ENCODE measurements around the gene CA12. TPM values are rescaled to one million over a fixed set of nuclear protein-coding genes. Genes with fewer than 3 reads are reported as not detected.

Gene CA12
- total and polyA plus RNA-seq, 4 donors, result 0.07 to 5.1 (median 1.5) TPM

GRCh38 chr15:63312286-63312685 is 69.4 kb downstream of the CA12 start:
- Histone ChIP-seq H3K27me3 (ENCODE audit: control insufficient read depth in 4 of 4, insufficient read depth in 4 of 4, low read length in 3 of 4) (no peaks in the 10 kb centered on the region), H3K4me3 (ENCODE audit: low read depth in 1 of 3, low read length in 3 of 3) (no peak overlapping the region), H3K36me3 (ENCODE audit: control insufficient read depth in 4 of 4, insufficient read depth in 3 of 4, low read depth in 1 of 4, low read length in 3 of 4) (no peaks in the 10 kb centered on the region), H3K27ac (ENCODE audit: low read depth in 1 of 2, low read length in 2 of 2) (no peak overlapping the region), H3K9me3 (ENCODE audit: control insufficient read depth in 4 of 4, low read length in 3 of 4) (no peaks in the 10 kb centered on the region), H3K4me1 (ENCODE audit: control insufficient read depth in 4 of 4, insufficient read depth in 4 of 4, low read length in 3 of 4) (no peaks in the 10 kb centered on the region), H3K9ac (ENCODE audit: low read depth in 1 of 2, low read length in 2 of 2) (no peak overlapping the region)
- TF ChIP-seq YY1 (IDR thresholded peaks at IDR 0.05) (no peak), FOXA2 (IDR thresholded peaks at IDR 0.05) (no peak), SP1 (IDR thresholded peaks at IDR 0.05) (no peak)
- TF ChIP-seq, protein P1, sequence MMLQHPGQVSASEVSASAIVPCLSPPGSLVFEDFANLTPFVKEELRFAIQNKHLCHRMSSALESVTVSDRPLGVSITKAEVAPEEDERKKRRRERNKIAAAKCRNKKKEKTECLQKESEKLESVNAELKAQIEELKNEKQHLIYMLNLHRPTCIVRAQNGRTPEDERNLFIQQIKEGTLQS (IDR thresholded peaks at IDR 0.05), result no peak
- DNase-seq (ENCODE audit: low spot score), result no peak
- WGBS, result 95% methylated on average over 1 of the region's 1 CpG

DNA sequence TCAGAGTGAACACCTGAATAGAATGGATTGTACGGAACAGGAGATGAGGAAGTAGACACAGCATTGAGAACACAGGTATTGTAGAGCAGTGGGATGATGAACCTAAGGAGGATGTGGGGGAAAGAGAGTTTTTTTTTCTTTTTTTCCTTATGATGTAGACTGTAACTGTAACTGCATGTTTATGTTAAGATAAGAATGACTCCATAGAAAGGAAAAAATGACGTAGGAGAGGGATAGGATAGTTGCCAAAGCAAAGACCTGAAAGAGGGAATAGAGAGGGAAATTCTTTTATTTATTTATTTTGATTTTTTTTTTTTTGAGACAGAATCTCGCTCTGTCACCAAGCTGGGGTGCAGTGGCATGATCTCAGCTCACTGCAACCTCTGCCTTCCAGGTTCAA is 71.0 kb downstream of the CA12 start:
- H3K4me3 ChIP-seq (ENCODE audit: low read depth in 1 of 3, low read length in 3 of 3), result no peak overlapping the region
- H3K9ac ChIP-seq (ENCODE audit: low read depth in 1 of 2, low read length in 2 of 2), result no peak overlapping the region
- no peaks in the 10 kb centered on the region for H3K9me3 ChIP-seq (ENCODE audit: control insufficient read depth in 4 of 4, low read length in 3 of 4)
- WGBS, result 90% methylated on average over 3 of the region's 3 CpGs
- peaks cover 1 to 11% (median 8%) of the 10 kb centered on the region in 4 donors for H3K4me1 ChIP-seq (ENCODE audit: control insufficient read depth in 4 of 4, insufficient read depth in 4 of 4, low read length in 3 of 4)
- no peaks in the 10 kb centered on the region for H3K27me3 ChIP-seq (ENCODE audit: control insufficient read depth in 4 of 4, insufficient read depth in 4 of 4, low read length in 3 of 4)
- TF ChIP-seq RXRA (IDR thresholded peaks at IDR 0.05) (no peak), ZBTB33 (IDR thresholded peaks at IDR 0.05) (no peak), GABPA (IDR thresholded peaks at IDR 0.05 in 1 of 2, conservative IDR thresholded peaks at IDR 0.05 in 1 of 2) (no peak), FOXA1 (IDR thresholded peaks at IDR 0.05) (no peak), TAF1 (conservative IDR thresholded peaks at IDR 0.05) (no peak), REST (IDR thresholded peaks at IDR 0.05) (no peak), SP1 (IDR thresholded peaks at IDR 0.05) (no peak), EGR1 (IDR thresholded peaks at IDR 0.05; ENCODE audit: low read depth in 2 of 2) (no peak), HNF4A (conservative IDR thresholded peaks at IDR 0.05) (no peak), YY1 (IDR thresholded peaks at IDR 0.05) (no peak), JUND (IDR thresholded peaks at IDR 0.05) (no peak), RAD21 (IDR thresholded peaks at IDR 0.05) (no peak), FOXA2 (IDR thresholded peaks at IDR 0.05) (no peak), HNF4G (IDR thresholded peaks at IDR 0.05) (no peak), NR2F2 (IDR thresholded peaks at IDR 0.05) (no peak), CTCF (IDR thresholded peaks at IDR 0.05; ENCODE audit: low read depth, low read length, missing input control) (no peak), MAX (IDR thresholded peaks at IDR 0.05) (no peak)
- TF ChIP-seq, protein P1 (IDR thresholded peaks at IDR 0.05), result no peak
- DNase-seq (ENCODE audit: low spot score), result no peak
- no peaks in the 10 kb centered on the region for H3K36me3 ChIP-seq (ENCODE audit: control insufficient read depth in 4 of 4, insufficient read depth in 3 of 4, low read depth in 1 of 4, low read length in 3 of 4)
- H3K27ac ChIP-seq (ENCODE audit: low read depth in 1 of 2, low read length in 2 of 2), result no peak overlapping the region
